MCF 10A (cell line): ENCODE results near the gene PLXNB2. TPM values are rescaled to one million over a fixed set of nuclear protein-coding genes. Genes with fewer than 3 reads are reported as not detected.

ENCODE experiments used
- BruUV-seq: library from RNA; stranded (reverse); fragments of 400-500 nt; replicated peaks from 2 replicates; lab custom pipeline; 2021; lab: Mats Ljungman, UMichigan
- CTCF ChIA-PET: fragments of 300-600 bp; sonication (Branson Sonifier 250); formaldehyde crosslinking; extraction: SDS; loops from one replicate; lab custom pipeline; 2021; ENCODE audit warnings: antibody characterized with exemption, inconsistent platforms; lab: Yijun Ruan, JAX
- POLR2A ChIA-PET: fragments of 300-600, 350-650 bp; sonication (Branson Sonifier 250); formaldehyde crosslinking; extraction: SDS; loops from one replicate; lab custom pipeline; 2020; ENCODE audit warnings: antibody characterized with exemption, inconsistent platforms; lab: Yijun Ruan, JAX
- DNase-seq: peaks from one replicate; pipeline ENCODE4 v3.0.0-alpha.2; 2018; ENCODE audit not compliant: unreplicated experiment
- H3K27ac Mint-ChIP-seq: one replicate; pipeline ENCODE4 v1.8.0; 2022; ENCODE audit warnings: mild to moderate bottlenecking, low read depth, mixed read lengths; ENCODE audit not compliant: unreplicated experiment
- H3K27me3 Mint-ChIP-seq: one replicate; pipeline ENCODE4 v1.8.0; 2022; ENCODE audit warnings: mixed read lengths; ENCODE audit not compliant: insufficient read depth, unreplicated experiment
- H3K36me3 Mint-ChIP-seq: one replicate; pipeline ENCODE4 v1.8.0; 2022; ENCODE audit warnings: mild to moderate bottlenecking, moderate library complexity, mixed read lengths; ENCODE audit not compliant: insufficient read depth, unreplicated experiment
- H3K4me1 Mint-ChIP-seq: one replicate; pipeline ENCODE4 v1.8.0; 2022; ENCODE audit warnings: mixed read lengths; ENCODE audit not compliant: insufficient read depth, unreplicated experiment
- H3K4me3 Mint-ChIP-seq: one replicate; pipeline ENCODE4 v1.8.0; 2022; ENCODE audit warnings: mild to moderate bottlenecking, moderate library complexity, mixed read lengths; ENCODE audit not compliant: unreplicated experiment
- H3K9me3 Mint-ChIP-seq: one replicate; pipeline ENCODE4 v1.8.0; 2022; ENCODE audit warnings: mixed read lengths; ENCODE audit not compliant: unreplicated experiment
- CTCF ChIP-seq: fragments of 200-600 bp; IDR thresholded peaks from one replicate; pipeline ENCODE4 v1.8.0; 2022; ENCODE audit warnings: antibody characterized with exemption, mild to moderate bottlenecking; ENCODE audit not compliant: unreplicated experiment
- intact Hi-C: fragments of 100-400 bp; cut with micrococcal nuclease; formaldehyde crosslinking; loops from 2 replicates; pipeline ENCODE4 v1.14.1; 2022
- total RNA-seq: library from RNA; stranded (reverse); gene quantifications from 2 replicates; pipeline ENCODE4 v1.2.3, GENCODE V29; 2022

PLXNB2 gene
- total RNA-seq, 1 experiment from 2014 or later = 199 TPM

- intact Hi-C loops = no loop called here
- H3K4me1 Mint-ChIP-seq = peaks cover 28% of the 10 kb centered on the region
- no peaks in the 10 kb centered on the region for H3K9me3 Mint-ChIP-seq
- ChIA-PET CTCF (interaction anchor here (0.5 to 3.9 kb wide), 5 partner anchors 12 to 91 kb away, joined by 3 to 15 read pairs (median 3); no protein-coding TSS in a partner anchor), POLR2A (interaction anchor here (0.6 to 6.6 kb wide), 20 partner anchors 9 to 276 kb away, joined by 3 to 73 read pairs (median 5); partner anchors contain the start of genes CHKB, DENND6B, HDAC10 and MAPK12)
- H3K4me3 Mint-ChIP-seq = peak overlapping the region; percentile 81
- TF ChIP-seq CTCF = no peak
- peak; percentile 98 for DNase-seq
- H3K27ac Mint-ChIP-seq = peak overlapping the region; percentile 87
- TSS peak; percentile 89 for BruUV-seq
- no peaks in the 10 kb centered on the region for H3K27me3 Mint-ChIP-seq
- H3K36me3 Mint-ChIP-seq = peaks cover 35% of the 10 kb centered on the region
Measured at GRCh38 chr22:50305923-50306566, 1.4 kb downstream of the PLXNB2 start.

- intact Hi-C loops = no loop called here
- TF ChIP-seq CTCF = no peak
- Mint-ChIP-seq H3K27me3 (no peaks in the 10 kb centered on the region), H3K4me1 (peaks cover 33% of the 10 kb centered on the region), H3K36me3 (peaks cover 40% of the 10 kb centered on the region), H3K9me3 (no peaks in the 10 kb centered on the region), H3K4me3 (peak overlapping the region; percentile 81), H3K27ac (peak overlapping the region; percentile 87)
- no TSS peak for BruUV-seq
- no peak for DNase-seq
- CTCF ChIA-PET = interaction anchor here (0.6 to 3.9 kb wide), 6 partner anchors 12 to 91 kb away, joined by 3 to 15 read pairs (median 6); partner anchors contain the start of gene HDAC10
- POLR2A ChIA-PET = interaction anchor here (0.6 to 6.6 kb wide), 19 partner anchors 8 to 277 kb away, joined by 3 to 73 read pairs (median 5); partner anchors contain the start of genes CHKB, DENND6B, HDAC10 and MAPK12
Measured at GRCh38 chr22:50305393-50305922, 2.0 kb downstream of the PLXNB2 start.

GRCh38 chr22:50304528-50305392 is 2.7 kb downstream of the PLXNB2 start:
- no peaks in the 10 kb centered on the region for H3K9me3 Mint-ChIP-seq
- intact Hi-C loops = loop anchor here (1.0 kb wide), 1 partner anchor 22 kb away; no protein-coding TSS in a partner anchor
- H3K4me1 Mint-ChIP-seq = peaks cover 33% of the 10 kb centered on the region
- peak overlapping the region; percentile 81 for H3K4me3 Mint-ChIP-seq
- H3K36me3 Mint-ChIP-seq = peaks cover 40% of the 10 kb centered on the region
- no peaks in the 10 kb centered on the region for H3K27me3 Mint-ChIP-seq
- no peak for TF ChIP-seq CTCF
- CTCF ChIA-PET = interaction anchor here (0.6 to 3.9 kb wide), 14 partner anchors 10 to 315 kb away, joined by 3 to 15 read pairs (median 5); partner anchors contain the start of gene HDAC10
- DNase-seq = peak; percentile 72
- no TSS peak for BruUV-seq
- H3K27ac Mint-ChIP-seq = peak overlapping the region; percentile 87
- POLR2A ChIA-PET = interaction anchor here (0.9 to 6.6 kb wide), 12 partner anchors 12 to 278 kb away, joined by 3 to 73 read pairs (median 9); partner anchors contain the start of genes CHKB, DENND6B, HDAC10 and MAPK12
